PC-3 (cell line): ENCODE data around the gene PLSCR5.

Source experiments
- CTCF ChIP-seq: fragments of 300-600 bp; sonication (generic); conservative IDR thresholded peaks from 2 replicates; pipeline ENCODE4 v1.5.1; 2017; ENCODE audit warnings: antibody characterized with exemption, low read depth, mild to moderate bottlenecking, low read length
- EZH2 ChIP-seq: fragments of 300-600 bp; sonication (generic); IDR thresholded peaks from one replicate; pipeline ENCODE4 v1.6.1; 2017; ENCODE audit warnings: antibody characterized with exemption, mild to moderate bottlenecking, low read length; ENCODE audit not compliant: unreplicated experiment

DNA sequence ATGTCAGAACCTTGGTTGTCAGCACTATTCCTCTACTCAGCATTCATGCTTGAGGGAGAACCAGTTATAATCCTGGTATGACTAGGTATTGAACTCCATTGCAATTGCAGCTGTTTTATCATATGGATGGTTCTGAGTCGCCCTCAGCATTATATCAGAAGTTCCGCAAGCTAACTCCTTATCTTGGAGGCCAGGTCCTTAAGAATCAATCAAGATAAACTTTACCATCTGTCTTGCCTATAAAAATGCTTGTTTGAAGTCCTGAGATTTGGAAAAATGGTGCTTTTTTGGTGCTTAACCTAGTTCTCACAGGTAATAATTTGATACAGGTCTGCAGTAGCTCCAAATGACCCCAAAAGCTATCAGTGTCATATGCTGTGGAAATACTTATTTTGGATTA, 44.5 kb downstream of the PLSCR5 start:
- TF ChIP-seq EZH2 = no peak
- no peak for TF ChIP-seq CTCF
